WTC11 (cell line): ENCODE data around the gene UBASH3A.

Experiments
- ATF1 ChIP-seq: sonication (generic); formaldehyde crosslinking; IDR thresholded peaks from 2 replicates; pipeline ENCODE4 v1.8.1; 2023; ENCODE audit warnings: mild to moderate bottlenecking, moderate library complexity, missing genetic modification reagents
- CREB1 ChIP-seq: sonication (generic); formaldehyde crosslinking; IDR thresholded peaks from 2 replicates; pipeline ENCODE4 v1.8.0; 2023; ENCODE audit warnings: mild to moderate bottlenecking, missing genetic modification reagents
- NR3C1 ChIP-seq: sonication (generic); formaldehyde crosslinking; conservative IDR thresholded peaks from 2 replicates; pipeline ENCODE4 v1.8.1; 2023; ENCODE audit warnings: low read depth, mild to moderate bottlenecking, missing genetic modification reagents
- TF ChIP-seq, protein P1 (sequence below): fragments of 200-600 bp; IDR thresholded peaks from 2 replicates; pipeline ENCODE4 v1.8.0; 2022; ENCODE audit warnings: antibody characterized with exemption
- TF ChIP-seq, protein P2 (sequence below): sonication (generic); formaldehyde crosslinking; IDR thresholded peaks from 2 replicates; pipeline ENCODE4 v1.8.1; 2022; ENCODE audit warnings: low read depth, mild to moderate bottlenecking, moderate library complexity, missing genetic modification reagents, borderline replicate concordance
- TF ChIP-seq, protein P3 (sequence below): sonication (generic); formaldehyde crosslinking; IDR thresholded peaks from 2 replicates; pipeline ENCODE4 v1.8.1; 2023; ENCODE audit warnings: mild to moderate bottlenecking, missing genetic modification reagents
- TF ChIP-seq, protein P4 (sequence below): sonication (generic); formaldehyde crosslinking; IDR thresholded peaks from 2 replicates; pipeline ENCODE4 v1.8.0; 2022; ENCODE audit warnings: mild to moderate bottlenecking, missing genetic modification reagents
- TF ChIP-seq, protein P5 (sequence below): sonication (generic); formaldehyde crosslinking; IDR thresholded peaks from 2 replicates; pipeline ENCODE4 v1.8.1; 2023; ENCODE audit warnings: mild to moderate bottlenecking, missing genetic modification reagents, moderate library complexity

DNA sequence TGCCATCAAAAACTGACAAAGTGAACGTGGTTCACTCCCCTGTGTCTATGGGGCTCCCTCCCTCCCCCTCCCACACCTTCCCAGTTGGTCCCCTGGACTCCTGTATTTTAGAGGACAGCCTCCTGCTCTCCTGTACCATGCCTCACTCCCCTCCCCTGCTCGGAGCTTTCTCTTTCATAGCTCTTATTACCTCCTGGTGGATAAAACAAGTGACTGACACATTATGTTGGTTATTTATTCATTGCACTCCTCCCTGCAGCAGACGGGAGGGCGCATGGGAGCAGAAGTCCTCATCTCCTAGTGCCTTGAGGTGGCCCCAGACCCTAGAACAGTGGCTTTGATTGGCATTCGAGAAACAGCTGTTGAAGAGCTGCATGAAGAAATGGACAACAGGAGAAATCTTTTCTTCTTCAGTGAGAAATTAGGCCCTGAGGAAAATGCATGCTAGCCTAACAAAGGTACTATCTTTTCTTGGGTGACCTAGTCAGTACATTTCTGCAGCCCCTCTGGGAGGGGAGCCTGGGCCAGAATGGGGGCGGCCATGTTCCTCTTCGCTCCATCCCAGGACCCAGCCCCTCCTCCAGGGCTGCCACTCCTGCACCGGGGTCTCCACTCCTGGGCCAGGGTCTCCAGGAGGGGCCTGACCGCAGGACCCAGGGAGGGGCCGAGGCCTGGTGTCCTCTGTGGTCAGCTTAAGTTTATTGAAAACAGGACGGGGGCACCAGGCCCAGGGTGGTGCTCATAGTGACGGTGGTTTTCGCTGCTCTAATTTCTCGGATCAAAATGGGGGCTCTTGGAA lies 36.1 kb upstream of the UBASH3A start:
- TF ChIP-seq, protein P1, sequence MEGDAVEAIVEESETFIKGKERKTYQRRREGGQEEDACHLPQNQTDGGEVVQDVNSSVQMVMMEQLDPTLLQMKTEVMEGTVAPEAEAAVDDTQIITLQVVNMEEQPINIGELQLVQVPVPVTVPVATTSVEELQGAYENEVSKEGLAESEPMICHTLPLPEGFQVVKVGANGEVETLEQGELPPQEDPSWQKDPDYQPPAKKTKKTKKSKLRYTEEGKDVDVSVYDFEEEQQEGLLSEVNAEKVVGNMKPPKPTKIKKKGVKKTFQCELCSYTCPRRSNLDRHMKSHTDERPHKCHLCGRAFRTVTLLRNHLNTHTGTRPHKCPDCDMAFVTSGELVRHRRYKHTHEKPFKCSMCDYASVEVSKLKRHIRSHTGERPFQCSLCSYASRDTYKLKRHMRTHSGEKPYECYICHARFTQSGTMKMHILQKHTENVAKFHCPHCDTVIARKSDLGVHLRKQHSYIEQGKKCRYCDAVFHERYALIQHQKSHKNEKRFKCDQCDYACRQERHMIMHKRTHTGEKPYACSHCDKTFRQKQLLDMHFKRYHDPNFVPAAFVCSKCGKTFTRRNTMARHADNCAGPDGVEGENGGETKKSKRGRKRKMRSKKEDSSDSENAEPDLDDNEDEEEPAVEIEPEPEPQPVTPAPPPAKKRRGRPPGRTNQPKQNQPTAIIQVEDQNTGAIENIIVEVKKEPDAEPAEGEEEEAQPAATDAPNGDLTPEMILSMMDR, result no peak
- TF ChIP-seq, protein P2, sequence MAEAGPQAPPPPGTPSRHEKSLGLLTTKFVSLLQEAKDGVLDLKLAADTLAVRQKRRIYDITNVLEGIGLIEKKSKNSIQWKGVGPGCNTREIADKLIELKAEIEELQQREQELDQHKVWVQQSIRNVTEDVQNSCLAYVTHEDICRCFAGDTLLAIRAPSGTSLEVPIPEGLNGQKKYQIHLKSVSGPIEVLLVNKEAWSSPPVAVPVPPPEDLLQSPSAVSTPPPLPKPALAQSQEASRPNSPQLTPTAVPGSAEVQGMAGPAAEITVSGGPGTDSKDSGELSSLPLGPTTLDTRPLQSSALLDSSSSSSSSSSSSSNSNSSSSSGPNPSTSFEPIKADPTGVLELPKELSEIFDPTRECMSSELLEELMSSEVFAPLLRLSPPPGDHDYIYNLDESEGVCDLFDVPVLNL (CRISPR knock-in tag), result no peak
- no peak for TF ChIP-seq CREB1 (CRISPR knock-in tag)
- TF ChIP-seq, protein P3, sequence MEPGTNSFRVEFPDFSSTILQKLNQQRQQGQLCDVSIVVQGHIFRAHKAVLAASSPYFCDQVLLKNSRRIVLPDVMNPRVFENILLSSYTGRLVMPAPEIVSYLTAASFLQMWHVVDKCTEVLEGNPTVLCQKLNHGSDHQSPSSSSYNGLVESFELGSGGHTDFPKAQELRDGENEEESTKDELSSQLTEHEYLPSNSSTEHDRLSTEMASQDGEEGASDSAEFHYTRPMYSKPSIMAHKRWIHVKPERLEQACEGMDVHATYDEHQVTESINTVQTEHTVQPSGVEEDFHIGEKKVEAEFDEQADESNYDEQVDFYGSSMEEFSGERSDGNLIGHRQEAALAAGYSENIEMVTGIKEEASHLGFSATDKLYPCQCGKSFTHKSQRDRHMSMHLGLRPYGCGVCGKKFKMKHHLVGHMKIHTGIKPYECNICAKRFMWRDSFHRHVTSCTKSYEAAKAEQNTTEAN, result no peak
- TF ChIP-seq, protein P4, sequence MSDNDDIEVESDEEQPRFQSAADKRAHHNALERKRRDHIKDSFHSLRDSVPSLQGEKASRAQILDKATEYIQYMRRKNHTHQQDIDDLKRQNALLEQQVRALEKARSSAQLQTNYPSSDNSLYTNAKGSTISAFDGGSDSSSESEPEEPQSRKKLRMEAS (CRISPR knock-in tag), result no peak
- no peak for TF ChIP-seq NR3C1
- no peak for TF ChIP-seq ATF1 (CRISPR knock-in tag)
- TF ChIP-seq, protein P5, sequence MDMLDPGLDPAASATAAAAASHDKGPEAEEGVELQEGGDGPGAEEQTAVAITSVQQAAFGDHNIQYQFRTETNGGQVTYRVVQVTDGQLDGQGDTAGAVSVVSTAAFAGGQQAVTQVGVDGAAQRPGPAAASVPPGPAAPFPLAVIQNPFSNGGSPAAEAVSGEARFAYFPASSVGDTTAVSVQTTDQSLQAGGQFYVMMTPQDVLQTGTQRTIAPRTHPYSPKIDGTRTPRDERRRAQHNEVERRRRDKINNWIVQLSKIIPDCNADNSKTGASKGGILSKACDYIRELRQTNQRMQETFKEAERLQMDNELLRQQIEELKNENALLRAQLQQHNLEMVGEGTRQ (CRISPR knock-in tag), result no peak
